HEK293 (cell line): ENCODE measurements around the gene PIEZO1.

Experiments
- CTCF ChIA-PET: fragments of 350-600 bp; formaldehyde crosslinking; extraction: SDS; loops from one replicate; lab custom pipeline; 2021; ENCODE audit warnings: antibody characterized with exemption; lab: Yijun Ruan, JAX
- POLR2A ChIA-PET: fragments of 300-600 bp; formaldehyde crosslinking; extraction: SDS; loops from one replicate; lab custom pipeline; 2020; ENCODE audit warnings: antibody characterized with exemption, inconsistent platforms; lab: Yijun Ruan, JAX
- H3K27ac ChIP-seq: fragments of 200-500 bp; sonication (Bioruptor generic); 2 replicates; pipeline ENCODE4 v1.5.1; 2014; ENCODE audit warnings: low read depth, low read length, control low read depth, inconsistent platforms; ENCODE audit errors: extremely low read depth
- H3K36me3 ChIP-seq, 2 experiments: fragments of 200-500 bp in 1 of 2; sonication (Bioruptor generic) in 1 of 2; 1 replicate in 1 of 2; 2 replicates in 1 of 2; pipeline ENCODE4 v1.5.1; 2014 to 2017; ENCODE audit warnings: inconsistent platforms in 2 of 2, low read length in 2 of 2; ENCODE audit not compliant: control insufficient read depth in 2 of 2, insufficient read depth in 1 of 2
- H3K4me1 ChIP-seq: fragments of 200-500 bp; sonication (Bioruptor generic); 2 replicates; pipeline ENCODE4 v1.5.1; 2014; ENCODE audit warnings: mild to moderate bottlenecking, low read length, inconsistent platforms; ENCODE audit not compliant: control insufficient read depth, insufficient read depth
- H3K4me3 ChIP-seq: 2 replicates; pipeline ENCODE4 v1.5.1; 2011; ENCODE audit warnings: low read depth, mild to moderate bottlenecking, control low read depth, low read length, moderate library complexity
- H3K9me3 ChIP-seq: fragments of 200-500 bp; sonication (Bioruptor generic); 2 replicates; pipeline ENCODE4 v1.5.1; 2014; ENCODE audit warnings: low read depth, low read length, inconsistent platforms; ENCODE audit not compliant: control insufficient read depth, insufficient read depth
- BCL11B ChIP-seq: fragments of 450-650 bp; formaldehyde crosslinking; IDR thresholded peaks from 2 replicates; pipeline ENCODE4 v1.5.1; 2016; ENCODE audit warnings: low read depth, missing biosample characterization, missing genetic modification characterization
- IKZF3 ChIP-seq: fragments of 450-650 bp; IDR thresholded peaks from 2 replicates; pipeline ENCODE4 v1.5.0; 2018; ENCODE audit warnings: missing biosample characterization, mild to moderate bottlenecking, missing genetic modification characterization, moderate library complexity
- KLF1 ChIP-seq: fragments of 450-650 bp; formaldehyde crosslinking; IDR thresholded peaks from 2 replicates; pipeline ENCODE4 v1.5.1; 2016; ENCODE audit warnings: missing biosample characterization, missing genetic modification characterization
- KLF16 ChIP-seq: fragments of 450-650 bp; formaldehyde crosslinking; IDR thresholded peaks from 2 replicates; pipeline ENCODE4 v1.5.1; 2017; ENCODE audit warnings: missing biosample characterization, missing genetic modification characterization
- ZNF121 ChIP-seq: fragments of 450-650 bp; formaldehyde crosslinking; IDR thresholded peaks from 2 replicates; pipeline ENCODE4 v1.5.1; 2016; ENCODE audit warnings: missing biosample characterization, missing genetic modification characterization
- ZNF211 ChIP-seq: fragments of 450-650 bp; formaldehyde crosslinking; IDR thresholded peaks from 2 replicates; pipeline ENCODE4 v1.5.1; 2016; ENCODE audit warnings: low read depth, missing biosample characterization, missing genetic modification characterization
- ZNF416 ChIP-seq: fragments of 450-650 bp; formaldehyde crosslinking; IDR thresholded peaks from 2 replicates; pipeline ENCODE4 v1.5.1; 2016; ENCODE audit warnings: missing biosample characterization, missing genetic modification characterization
- ZNF621 ChIP-seq: fragments of 450-650 bp; formaldehyde crosslinking; IDR thresholded peaks from 2 replicates; pipeline ENCODE4 v1.5.1; 2017; ENCODE audit warnings: missing biosample characterization, missing genetic modification characterization
- TF ChIP-seq, protein P1 (sequence below): fragments of 450-650 bp; formaldehyde crosslinking; IDR thresholded peaks from 2 replicates; pipeline ENCODE4 v1.5.1; 2016; ENCODE audit warnings: missing biosample characterization, missing genetic modification characterization
- TF ChIP-seq, protein P2 (sequence below): fragments of 450-650 bp; formaldehyde crosslinking; IDR thresholded peaks from 2 replicates; pipeline ENCODE4 v1.5.1; 2017; ENCODE audit warnings: missing biosample characterization, missing genetic modification characterization
- TF ChIP-seq, protein P3 (sequence below): fragments of 450-650 bp; formaldehyde crosslinking; IDR thresholded peaks from 2 replicates; pipeline ENCODE4 v1.5.1; 2017; ENCODE audit warnings: missing biosample characterization, missing genetic modification characterization
- TF ChIP-seq, protein P4 (sequence below): fragments of 450-650 bp; formaldehyde crosslinking; IDR thresholded peaks from 2 replicates; pipeline ENCODE4 v1.5.1; 2016; ENCODE audit warnings: missing biosample characterization, missing genetic modification characterization, borderline replicate concordance

Gene PIEZO1

DNA sequence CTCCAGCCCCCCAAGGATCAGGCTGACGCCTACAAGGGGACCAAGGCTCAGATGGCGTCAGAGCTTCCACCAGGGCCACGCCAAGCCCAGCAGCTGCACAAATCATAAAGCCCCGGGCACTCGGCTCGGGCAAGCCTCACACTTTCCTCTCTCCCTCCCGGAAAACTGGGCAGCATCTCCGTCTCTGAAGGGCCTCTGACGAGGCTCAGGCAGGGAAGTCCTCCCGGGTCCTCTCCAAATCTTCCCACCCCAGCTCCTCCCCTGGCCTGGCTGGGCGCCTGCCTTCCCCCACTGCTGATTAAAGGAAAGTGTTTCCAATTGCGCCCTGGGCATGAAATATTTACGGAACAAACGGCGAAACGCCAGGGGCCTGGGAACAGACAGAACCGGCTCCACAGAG is 38.5 kb downstream of the PIEZO1 start:
- CTCF ChIA-PET = interaction anchor here (0.6 to 3.1 kb wide), 3 partner anchors 10 to 18 kb away, joined by 4 to 22 read pairs (median 5); no protein-coding TSS in a partner anchor
- Histone ChIP-seq H3K36me3 (peaks cover 0 to 11% of the 10 kb centered on the region in 2 experiments; a peak in 1 of 3 replicates), H3K4me3 (no peak overlapping the region), H3K9me3 (no peaks in the 10 kb centered on the region), H3K4me1 (no peaks in the 10 kb centered on the region), H3K27ac (no peak overlapping the region)
- TF ChIP-seq, protein P1, sequence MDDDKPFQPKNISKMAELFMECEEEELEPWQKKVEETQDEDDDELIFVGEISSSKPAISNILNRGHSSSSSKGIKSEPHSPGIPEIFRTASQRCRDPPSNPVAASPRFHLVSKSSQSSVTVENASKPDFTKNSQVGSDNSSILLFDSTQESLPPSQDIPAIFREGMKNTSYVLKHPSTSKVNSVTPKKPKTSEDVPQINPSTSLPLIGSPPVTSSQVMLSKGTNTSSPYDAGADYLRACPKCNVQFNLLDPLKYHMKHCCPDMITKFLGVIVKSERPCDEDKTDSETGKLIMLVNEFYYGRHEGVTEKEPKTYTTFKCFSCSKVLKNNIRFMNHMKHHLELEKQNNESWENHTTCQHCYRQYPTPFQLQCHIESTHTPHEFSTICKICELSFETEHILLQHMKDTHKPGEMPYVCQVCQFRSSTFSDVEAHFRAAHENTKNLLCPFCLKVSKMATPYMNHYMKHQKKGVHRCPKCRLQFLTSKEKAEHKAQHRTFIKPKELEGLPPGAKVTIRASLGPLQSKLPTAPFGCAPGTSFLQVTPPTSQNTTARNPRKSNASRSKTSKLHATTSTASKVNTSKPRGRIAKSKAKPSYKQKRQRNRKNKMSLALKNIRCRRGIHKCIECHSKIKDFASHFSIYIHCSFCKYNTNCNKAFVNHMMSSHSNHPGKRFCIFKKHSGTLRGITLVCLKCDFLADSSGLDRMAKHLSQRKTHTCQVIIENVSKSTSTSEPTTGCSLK = no peak
- TF ChIP-seq, protein P2, sequence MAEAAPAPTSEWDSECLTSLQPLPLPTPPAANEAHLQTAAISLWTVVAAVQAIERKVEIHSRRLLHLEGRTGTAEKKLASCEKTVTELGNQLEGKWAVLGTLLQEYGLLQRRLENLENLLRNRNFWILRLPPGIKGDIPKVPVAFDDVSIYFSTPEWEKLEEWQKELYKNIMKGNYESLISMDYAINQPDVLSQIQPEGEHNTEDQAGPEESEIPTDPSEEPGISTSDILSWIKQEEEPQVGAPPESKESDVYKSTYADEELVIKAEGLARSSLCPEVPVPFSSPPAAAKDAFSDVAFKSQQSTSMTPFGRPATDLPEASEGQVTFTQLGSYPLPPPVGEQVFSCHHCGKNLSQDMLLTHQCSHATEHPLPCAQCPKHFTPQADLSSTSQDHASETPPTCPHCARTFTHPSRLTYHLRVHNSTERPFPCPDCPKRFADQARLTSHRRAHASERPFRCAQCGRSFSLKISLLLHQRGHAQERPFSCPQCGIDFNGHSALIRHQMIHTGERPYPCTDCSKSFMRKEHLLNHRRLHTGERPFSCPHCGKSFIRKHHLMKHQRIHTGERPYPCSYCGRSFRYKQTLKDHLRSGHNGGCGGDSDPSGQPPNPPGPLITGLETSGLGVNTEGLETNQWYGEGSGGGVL = peak; percentile 20; the same call in 1 of the 2 replicates
- POLR2A ChIA-PET = no interaction called here

DNA sequence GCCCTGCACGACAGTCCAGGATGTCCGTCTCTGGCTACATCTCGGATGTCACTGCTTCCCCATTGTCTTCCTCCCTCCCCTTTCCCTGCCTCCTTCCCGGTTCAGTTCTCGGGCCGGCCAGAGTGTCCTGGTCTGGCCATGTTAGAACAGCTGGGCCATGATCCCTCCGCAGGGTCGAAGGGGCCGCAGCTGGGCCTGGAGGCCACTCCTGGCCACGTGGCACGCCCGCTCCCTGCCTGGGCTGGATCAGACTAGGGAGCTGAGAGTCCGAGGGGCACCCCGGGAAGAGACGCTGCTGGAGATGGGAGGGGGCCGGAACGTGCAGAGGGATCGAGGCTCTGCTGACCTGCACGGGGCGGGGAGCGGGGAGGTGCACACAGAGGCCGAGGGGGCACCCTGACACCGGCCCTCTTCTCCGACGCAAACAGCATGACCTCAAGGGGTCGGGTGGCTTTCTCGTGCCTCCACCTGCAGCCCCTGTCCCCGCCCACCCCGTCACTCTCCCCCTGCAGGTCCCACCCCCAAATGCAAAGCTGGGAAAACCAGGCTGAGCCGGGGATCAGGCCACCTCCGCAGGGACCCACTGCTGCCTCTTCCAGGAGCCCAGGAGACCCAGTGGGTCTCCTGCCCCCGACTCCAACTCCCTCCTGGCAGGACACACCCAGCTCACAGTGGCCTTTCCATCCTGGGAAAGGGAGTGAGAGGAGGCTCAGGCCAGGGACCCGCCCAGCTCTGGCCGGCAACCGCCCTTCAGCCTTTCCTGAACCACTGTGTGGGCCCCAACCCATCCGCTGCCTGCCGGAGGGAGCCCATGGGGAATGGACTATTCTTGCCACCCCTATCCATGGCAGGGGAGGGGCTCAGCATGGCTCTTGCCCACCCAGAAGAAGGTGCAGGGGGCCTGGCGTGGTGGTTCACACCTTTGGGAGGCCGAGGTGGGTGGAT is 40.2 kb downstream of the PIEZO1 start:
- H3K27ac ChIP-seq = no peak overlapping the region
- ChIA-PET CTCF (interaction anchor here (3.1 kb wide), 1 partner anchor 8 kb away, joined by 22 read pairs; no protein-coding TSS in a partner anchor), POLR2A (interaction anchor here (0.5 kb wide), 1 partner anchor 63 kb away, joined by 3 read pairs; no protein-coding TSS in a partner anchor)
- no peaks in the 10 kb centered on the region for H3K4me1 ChIP-seq
- H3K36me3 ChIP-seq = peaks cover 0 to 22% of the 10 kb centered on the region in 2 experiments; a peak in 1 of 3 replicates
- H3K4me3 ChIP-seq = no peak overlapping the region
- no peaks in the 10 kb centered on the region for H3K9me3 ChIP-seq
- TF ChIP-seq KLF1 (tag by site-specific recombination) (peak; percentile 74), ZNF211 (no peak)

DNA sequence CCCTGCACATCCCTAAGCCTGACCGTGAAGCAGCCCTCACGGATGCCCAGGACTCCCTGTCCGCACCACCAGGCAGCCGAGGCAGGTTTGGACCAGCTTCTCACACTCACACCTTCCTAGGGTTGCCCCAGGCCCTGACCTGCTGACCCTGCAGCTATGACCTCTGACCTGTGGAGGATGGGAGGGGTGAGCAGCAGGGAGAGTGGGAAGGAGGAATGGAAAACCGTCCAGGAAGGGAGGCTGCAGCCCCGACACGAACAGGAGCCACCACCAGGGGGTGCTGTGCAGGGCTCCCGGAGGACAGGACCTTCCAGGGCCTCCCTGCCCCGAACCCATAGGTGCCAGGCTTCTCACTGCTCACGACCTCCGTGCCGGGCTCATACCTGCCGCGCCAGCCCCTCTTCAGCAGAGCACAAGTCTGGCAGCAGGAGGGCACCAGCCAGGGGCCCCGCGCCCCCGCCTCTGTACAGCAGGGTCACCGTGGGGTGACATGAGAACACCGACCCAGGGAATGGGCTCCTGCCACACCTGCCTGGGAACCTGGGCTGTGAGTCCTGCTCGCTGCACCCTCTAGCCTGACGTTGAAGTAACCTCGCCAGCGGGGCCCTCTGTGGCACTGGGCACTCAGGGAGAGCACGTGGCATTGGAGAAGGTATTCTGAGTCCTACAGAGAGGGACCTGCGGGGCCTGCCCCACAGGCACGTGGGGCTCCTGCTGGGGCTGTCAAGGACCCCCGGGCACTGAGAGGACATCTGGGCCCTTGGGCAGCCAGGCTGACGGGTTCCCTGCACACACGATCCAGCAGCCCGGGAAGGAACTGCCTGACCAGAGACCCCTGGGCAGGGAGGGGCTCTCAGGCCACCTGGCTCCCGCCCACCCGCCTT is 41.1 kb downstream of the PIEZO1 start:
- H3K9me3 ChIP-seq = no peaks in the 10 kb centered on the region
- no peaks in the 10 kb centered on the region for H3K4me1 ChIP-seq
- no peak overlapping the region for H3K27ac ChIP-seq
- H3K4me3 ChIP-seq = no peak overlapping the region
- ChIA-PET CTCF (interaction anchor here (0.6 to 1.9 kb wide), 19 partner anchors 9 to 471 kb away, joined by 3 to 16 read pairs (median 4); no protein-coding TSS in a partner anchor), POLR2A (interaction anchor here (0.8 to 1.0 kb wide), 2 partner anchors 41 to 65 kb away, joined by 3 read pairs; partner anchors contain the start of gene PIEZO1)
- H3K36me3 ChIP-seq = peaks cover 0 to 22% of the 10 kb centered on the region in 2 experiments; a peak in 1 of 3 replicates
- TF ChIP-seq, protein P3, sequence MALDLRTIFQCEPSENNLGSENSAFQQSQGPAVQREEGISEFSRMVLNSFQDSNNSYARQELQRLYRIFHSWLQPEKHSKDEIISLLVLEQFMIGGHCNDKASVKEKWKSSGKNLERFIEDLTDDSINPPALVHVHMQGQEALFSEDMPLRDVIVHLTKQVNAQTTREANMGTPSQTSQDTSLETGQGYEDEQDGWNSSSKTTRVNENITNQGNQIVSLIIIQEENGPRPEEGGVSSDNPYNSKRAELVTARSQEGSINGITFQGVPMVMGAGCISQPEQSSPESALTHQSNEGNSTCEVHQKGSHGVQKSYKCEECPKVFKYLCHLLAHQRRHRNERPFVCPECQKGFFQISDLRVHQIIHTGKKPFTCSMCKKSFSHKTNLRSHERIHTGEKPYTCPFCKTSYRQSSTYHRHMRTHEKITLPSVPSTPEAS (tag by site-specific recombination) = no peak
- TF ChIP-seq, protein P2 = 0 out of 2 replicates have a peak, but pooled peaks have one; percentile 10
- TF ChIP-seq ZNF121 (tag by site-specific recombination) = no peak
- no peak for TF ChIP-seq ZNF621 (tag by site-specific recombination)
- peak; percentile 82; the same call in 1 of the 2 replicates for TF ChIP-seq BCL11B (tag by site-specific recombination)
- TF ChIP-seq KLF16 (tag by site-specific recombination) = no peak
- no peak for TF ChIP-seq ZNF416 (tag by site-specific recombination)
- TF ChIP-seq, protein P4, sequence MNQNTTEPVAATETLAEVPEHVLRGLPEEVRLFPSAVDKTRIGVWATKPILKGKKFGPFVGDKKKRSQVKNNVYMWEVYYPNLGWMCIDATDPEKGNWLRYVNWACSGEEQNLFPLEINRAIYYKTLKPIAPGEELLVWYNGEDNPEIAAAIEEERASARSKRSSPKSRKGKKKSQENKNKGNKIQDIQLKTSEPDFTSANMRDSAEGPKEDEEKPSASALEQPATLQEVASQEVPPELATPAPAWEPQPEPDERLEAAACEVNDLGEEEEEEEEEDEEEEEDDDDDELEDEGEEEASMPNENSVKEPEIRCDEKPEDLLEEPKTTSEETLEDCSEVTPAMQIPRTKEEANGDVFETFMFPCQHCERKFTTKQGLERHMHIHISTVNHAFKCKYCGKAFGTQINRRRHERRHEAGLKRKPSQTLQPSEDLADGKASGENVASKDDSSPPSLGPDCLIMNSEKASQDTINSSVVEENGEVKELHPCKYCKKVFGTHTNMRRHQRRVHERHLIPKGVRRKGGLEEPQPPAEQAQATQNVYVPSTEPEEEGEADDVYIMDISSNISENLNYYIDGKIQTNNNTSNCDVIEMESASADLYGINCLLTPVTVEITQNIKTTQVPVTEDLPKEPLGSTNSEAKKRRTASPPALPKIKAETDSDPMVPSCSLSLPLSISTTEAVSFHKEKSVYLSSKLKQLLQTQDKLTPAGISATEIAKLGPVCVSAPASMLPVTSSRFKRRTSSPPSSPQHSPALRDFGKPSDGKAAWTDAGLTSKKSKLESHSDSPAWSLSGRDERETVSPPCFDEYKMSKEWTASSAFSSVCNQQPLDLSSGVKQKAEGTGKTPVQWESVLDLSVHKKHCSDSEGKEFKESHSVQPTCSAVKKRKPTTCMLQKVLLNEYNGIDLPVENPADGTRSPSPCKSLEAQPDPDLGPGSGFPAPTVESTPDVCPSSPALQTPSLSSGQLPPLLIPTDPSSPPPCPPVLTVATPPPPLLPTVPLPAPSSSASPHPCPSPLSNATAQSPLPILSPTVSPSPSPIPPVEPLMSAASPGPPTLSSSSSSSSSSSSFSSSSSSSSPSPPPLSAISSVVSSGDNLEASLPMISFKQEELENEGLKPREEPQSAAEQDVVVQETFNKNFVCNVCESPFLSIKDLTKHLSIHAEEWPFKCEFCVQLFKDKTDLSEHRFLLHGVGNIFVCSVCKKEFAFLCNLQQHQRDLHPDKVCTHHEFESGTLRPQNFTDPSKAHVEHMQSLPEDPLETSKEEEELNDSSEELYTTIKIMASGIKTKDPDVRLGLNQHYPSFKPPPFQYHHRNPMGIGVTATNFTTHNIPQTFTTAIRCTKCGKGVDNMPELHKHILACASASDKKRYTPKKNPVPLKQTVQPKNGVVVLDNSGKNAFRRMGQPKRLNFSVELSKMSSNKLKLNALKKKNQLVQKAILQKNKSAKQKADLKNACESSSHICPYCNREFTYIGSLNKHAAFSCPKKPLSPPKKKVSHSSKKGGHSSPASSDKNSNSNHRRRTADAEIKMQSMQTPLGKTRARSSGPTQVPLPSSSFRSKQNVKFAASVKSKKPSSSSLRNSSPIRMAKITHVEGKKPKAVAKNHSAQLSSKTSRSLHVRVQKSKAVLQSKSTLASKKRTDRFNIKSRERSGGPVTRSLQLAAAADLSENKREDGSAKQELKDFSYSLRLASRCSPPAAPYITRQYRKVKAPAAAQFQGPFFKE (tag by site-specific recombination) = peak; percentile 64; the same call in 1 of the 2 replicates
- TF ChIP-seq IKZF3 = peak; percentile 94
